HepG2 (cell line): ENCODE measurements around the gene BMERB1. TPM values are rescaled to one million over a fixed set of nuclear protein-coding genes. Genes with fewer than 3 reads are reported as not detected.
"Not testable (repeated sequence)": the region's sequence is repeated elsewhere in the genome, so short reads cannot be mapped to it uniquely, and the experiment has no call there.

Source experiments
- ATAC-seq: fragments of 200-7000 bp; cut with Tn5 transposase; 3 replicates; pipeline ENCODE4 v1.9.1; 2020; ENCODE audit warnings: mild to moderate bottlenecking, moderate library complexity
- BruUV-seq: library from RNA; stranded (reverse); fragments of 400-500 nt; replicated peaks from 2 replicates; lab custom pipeline; 2021; lab: Mats Ljungman, UMichigan
- CTCF ChIA-PET: fragments of 300-600 bp; formaldehyde crosslinking; extraction: SDS; loops from one replicate; lab custom pipeline; 2021; ENCODE audit warnings: low total read pairs, inconsistent platforms, low intra/inter-chr PET ratio; lab: Yijun Ruan, JAX
- POLR2A ChIA-PET: fragments of 350-600 bp; sonication (Branson Sonifier 250); formaldehyde crosslinking; loops from one replicate; lab custom pipeline; 2020; ENCODE audit warnings: antibody characterized with exemption, inconsistent platforms; lab: Yijun Ruan, JAX
- DNase-seq: peaks from one replicate; pipeline ENCODE4 v3.0.0-alpha.2; 2015; ENCODE audit warnings: low spot score
- FAIRE-seq: peaks from 3 replicates; lab custom pipeline; 2011; peaks lifted over from hg19 to GRCh38; lab: Jason Lieb, UNC
- H2AFZ ChIP-seq: one replicate; pipeline ENCODE4 v1.6.1; 2011; ENCODE audit warnings: low read length, inconsistent platforms
- H3K27ac ChIP-seq: fragments of 300-600 bp; 3 replicates; pipeline ENCODE4 v1.8.0; 2011; ENCODE audit warnings: mixed run types, mild to moderate bottlenecking, mixed read lengths, low read length, inconsistent platforms; ENCODE audit not compliant: insufficient read depth; ENCODE audit errors: extremely low read length
- H3K27me3 ChIP-seq, 2 experiments: fragments of 200-600 bp in 1 of 2; 2 replicates in 1 of 2; 3 replicates in 1 of 2; pipeline versions ENCODE4 v1.6.0 to v1.8.0; 2011; ENCODE audit warnings: low read length in 2 of 2, mild to moderate bottlenecking in 2 of 2, moderate library complexity in 2 of 2, inconsistent platforms in 1 of 2; ENCODE audit not compliant: insufficient read depth in 2 of 2, control insufficient read depth in 1 of 2
- H3K36me3 ChIP-seq, 2 experiments: fragments of 200-600 bp in 1 of 2; replicated peaks in 1 of 2; 2 replicates in 1 of 2; 3 replicates in 1 of 2; pipeline versions ENCODE4 v1.5.1 to v1.8.0; 2011; ENCODE audit warnings: low read length in 2 of 2, inconsistent platforms in 1 of 2; ENCODE audit not compliant: insufficient read depth in 2 of 2, control insufficient read depth in 1 of 2
- H3K4me1 ChIP-seq: 2 replicates; pipeline ENCODE4 v1.5.1; 2012; ENCODE audit warnings: low read length, inconsistent platforms; ENCODE audit not compliant: insufficient read depth
- H3K4me2 ChIP-seq: 2 replicates; pipeline ENCODE4 v1.6.0; 2011; ENCODE audit warnings: low read depth, low read length, inconsistent platforms
- H3K4me3 ChIP-seq, 3 experiments: fragments of 200-600 bp in 1 of 3; sonication (generic), shearing (Covaris generic) in 1 of 3; replicated peaks in 1 of 3; 2 replicates each; pipeline ENCODE4 v1.5.1; 2011 to 2016; ENCODE audit warnings: low read length in 3 of 3, inconsistent platforms in 2 of 3, low read depth in 2 of 3, mild to moderate bottlenecking in 2 of 3, control low read depth in 1 of 3, mixed read lengths in 1 of 3; ENCODE audit not compliant: insufficient read depth in 1 of 3
- H3K79me2 ChIP-seq: one replicate; pipeline ENCODE4 v1.6.1; 2011; ENCODE audit warnings: low read length, inconsistent platforms; ENCODE audit not compliant: insufficient read depth
- H3K9ac ChIP-seq: 2 replicates; pipeline ENCODE4 v1.6.0; 2011; ENCODE audit warnings: mild to moderate bottlenecking, low read depth, low read length, inconsistent platforms; ENCODE audit not compliant: insufficient read depth
- H3K9me3 ChIP-seq: 2 replicates; pipeline ENCODE4 v1.5.1; 2012; ENCODE audit warnings: mild to moderate bottlenecking, low read length
- H4K20me1 ChIP-seq: 2 replicates; pipeline ENCODE4 v1.6.0; 2011; ENCODE audit warnings: inconsistent platforms, mild to moderate bottlenecking, low read length, moderate library complexity; ENCODE audit not compliant: insufficient read depth
- CBX5 ChIP-seq: sonication (generic); formaldehyde crosslinking; IDR thresholded peaks from 2 replicates; pipeline ENCODE4 v1.4.0; 2020; ENCODE audit warnings: missing genetic modification reagents, borderline replicate concordance
- CEBPB ChIP-seq: IDR thresholded peaks from 2 replicates; pipeline ENCODE4 v1.6.1; 2011; ENCODE audit warnings: low read depth, low read length, improper control_type of control experiment, borderline replicate concordance
- EP300 ChIP-seq, 3 experiments: sonication (generic) in 1 of 3; formaldehyde crosslinking in 1 of 3; IDR thresholded peaks; 2 replicates each; pipeline versions ENCODE4 v1.5.1 to v1.6.1; 2011 to 2020; ENCODE audit warnings: low read depth in 2 of 3, low read length in 2 of 3, borderline replicate concordance in 1 of 3, improper control_type of control experiment in 1 of 3, mild to moderate bottlenecking in 1 of 3, missing genetic modification reagents in 1 of 3, moderate library complexity in 1 of 3
- HNRNPL ChIP-seq: fragments of 200-400 bp; formaldehyde crosslinking; IDR thresholded peaks from 2 replicates; pipeline ENCODE4 v1.6.1; 2017; ENCODE audit warnings: mild to moderate bottlenecking, low read depth, low read length
- IKZF1 ChIP-seq: fragments of 450-650 bp; IDR thresholded peaks from 2 replicates; pipeline ENCODE4 v1.7.1; 2016
- NCOA2 ChIP-seq: sonication (generic); formaldehyde crosslinking; IDR thresholded peaks from 2 replicates; pipeline ENCODE4 v1.8.0; 2022; ENCODE audit warnings: inconsistent platforms
- NPAS2 ChIP-seq: sonication (generic); formaldehyde crosslinking; IDR thresholded peaks from 2 replicates; pipeline ENCODE4 v1.8.0; 2022; ENCODE audit warnings: mild to moderate bottlenecking, missing genetic modification reagents, borderline replicate concordance
- SMC3 ChIP-seq: IDR thresholded peaks from 2 replicates; pipeline ENCODE4 v1.6.1; 2011; ENCODE audit warnings: low read length, improper control_type of control experiment
- TAF15 ChIP-seq: fragments of 200-400 bp; formaldehyde crosslinking; IDR thresholded peaks from one replicate; pipeline ENCODE4 v1.6.1; 2018; ENCODE audit warnings: mild to moderate bottlenecking, low read depth, low read length; ENCODE audit not compliant: poor library complexity, severe bottlenecking
- TEAD3 ChIP-seq: optimal IDR thresholded peaks from 2 replicates; pipeline ENCODE3; 2016; ENCODE audit warnings: borderline replicate concordance
- TERF1 ChIP-seq: sonication (generic); formaldehyde crosslinking; IDR thresholded peaks from 2 replicates; pipeline ENCODE4 v1.8.0; 2022; ENCODE audit warnings: mild to moderate bottlenecking, missing genetic modification reagents, moderate library complexity
- ZBTB20 ChIP-seq: sonication (generic); formaldehyde crosslinking; IDR thresholded peaks from 2 replicates; pipeline ENCODE4 v1.8.1; 2023; ENCODE audit warnings: missing genetic modification reagents, low read depth, mild to moderate bottlenecking, borderline replicate concordance
- ZBTB43 ChIP-seq: sonication (generic); formaldehyde crosslinking; conservative IDR thresholded peaks from 2 replicates; pipeline ENCODE4 v1.4.0; 2020; ENCODE audit warnings: missing genetic modification reagents
- ZNF460 ChIP-seq: sonication (generic); formaldehyde crosslinking; IDR thresholded peaks from 2 replicates; pipeline ENCODE4 v1.5.1; 2020; ENCODE audit warnings: missing genetic modification reagents, mild to moderate bottlenecking, borderline replicate concordance
- ZNF552 ChIP-seq: sonication (generic); formaldehyde crosslinking; IDR thresholded peaks from 2 replicates; pipeline ENCODE4 v1.9.0; 2022; ENCODE audit warnings: missing genetic modification reagents, mild to moderate bottlenecking, borderline replicate concordance
- ZNF558 ChIP-seq: sonication (generic); formaldehyde crosslinking; IDR thresholded peaks from 2 replicates; pipeline ENCODE4 v1.9.0; 2022; ENCODE audit warnings: mild to moderate bottlenecking, missing genetic modification reagents, borderline replicate concordance
- WGBS: methylation state at CpG from one replicate; pipeline ENCODE4 v1.1.6; 2017; ENCODE audit warnings: low lambda C conversion rate; 5-methylcytosine and 5-hydroxymethylcytosine counted together
- in situ Hi-C: cut with HindIII; loops from 2 replicates; pipeline ENCODE4 v1.10.0; 2017; ENCODE audit warnings: low pct_unique_long_range_greater_than_20kb; ENCODE audit not compliant: extremely low pct_ligation_motif_present
- intact Hi-C: fragments of 100-400 bp; cut with micrococcal nuclease; formaldehyde crosslinking; loops from one replicate; pipeline ENCODE4 v1.10.0; 2022; ENCODE audit not compliant: unreplicated experiment
- polyA plus RNA-seq, 8 experiments: library from polyadenylated mRNA; depleted of rRNA in 3 of 8; stranded (reverse) in 7 of 8; unstranded in 1 of 8; fragments of >200 nt; fragmentation: Illumina TruSeq in 4 of 8; extraction: Trizol in 4 of 8; gene quantifications; 2 replicates each; pipeline versions ENCODE4 v1.2.1 to v1.2.3, GENCODE V29; 2011 to 2016; ENCODE audit warnings: low read depth in 4 of 8, missing spikeins in 1 of 8, mixed read lengths in 1 of 8; ENCODE audit not compliant: insufficient read depth in 1 of 8
- total RNA-seq, 5 experiments: library from RNA; depleted of rRNA; stranded (reverse); fragments of >200 nt; fragmentation: Illumina TruSeq; extraction: Trizol; gene quantifications; 2 replicates each; pipeline ENCODE4 v1.2.3, GENCODE V29; 2016; ENCODE audit warnings: low read depth in 1 of 5

BMERB1 gene
- total and polyA plus RNA-seq, 2 of the 13 experiments (the other 11 are each of a cell fraction or from before 2014, with no cell fraction given) = 1.4 TPM

DNA sequence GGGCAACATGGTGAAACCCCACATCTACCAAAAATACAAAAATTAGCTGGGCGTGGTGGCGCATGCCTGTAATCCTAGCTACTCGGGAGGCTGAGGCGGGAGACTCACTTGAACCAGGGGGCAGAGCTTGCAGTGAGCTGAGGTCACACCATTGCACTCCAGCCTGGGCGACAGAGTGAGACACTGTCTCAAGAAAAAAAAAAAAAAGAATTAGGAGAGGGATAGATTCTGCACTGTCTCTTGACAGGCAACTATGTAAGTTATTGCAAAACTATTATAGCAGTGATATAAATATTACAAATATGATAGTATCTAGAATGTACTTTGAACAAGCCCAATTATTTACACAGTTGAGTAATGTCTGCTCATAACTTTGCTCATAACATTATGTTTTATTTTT is 7.8 kb downstream of the BMERB1 start:
- 72% methylated on average over 5 of the region's 5 CpGs for WGBS
- H3K36me3 ChIP-seq, DNase-seq, H2AFZ ChIP-seq, H3K4me2 ChIP-seq, H3K27me3 ChIP-seq, FAIRE-seq, H4K20me1 ChIP-seq, H3K9me3 ChIP-seq, BruUV-seq, in situ Hi-C loops, H3K4me3 ChIP-seq, POLR2A ChIA-PET, intact Hi-C loops, H3K27ac ChIP-seq, CTCF ChIA-PET, H3K9ac ChIP-seq, H3K79me2 ChIP-seq, ATAC-seq: not testable (repeated sequence)
- H3K4me1 ChIP-seq = peaks cover 48% of the 10 kb centered on the region
- TF ChIP-seq ZNF460 (CRISPR knock-in tag) (peak; percentile 52; the same call in 1 of the 2 replicates), CEBPB (peak; percentile 2; the same call in 1 of the 2 replicates)

DNA sequence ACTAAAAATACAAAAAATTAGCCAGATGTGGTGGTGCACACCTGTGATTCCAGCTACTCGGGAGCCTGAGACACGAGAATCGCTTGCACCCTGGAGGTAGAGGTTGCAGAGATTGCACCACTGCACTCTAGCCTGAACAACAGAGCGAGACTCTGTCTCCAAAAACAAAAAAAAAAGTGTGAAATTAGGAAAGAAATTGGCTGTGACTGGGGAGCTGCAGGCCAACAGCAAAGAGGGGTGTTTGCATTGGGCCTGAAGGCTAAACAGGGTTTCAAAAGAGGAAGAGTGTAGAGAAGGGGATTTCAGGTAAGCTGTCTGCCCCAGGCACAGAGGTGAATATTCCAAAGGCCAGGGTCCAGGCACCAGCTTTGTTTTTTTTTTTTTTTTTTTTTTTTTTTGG is 9.4 kb downstream of the BMERB1 start:
- ATAC-seq = peak; percentile 84
- DNase-seq = peak; percentile 46
- Histone ChIP-seq H4K20me1 (no peaks in the 10 kb centered on the region), H3K4me2 (0 out of 2 replicates have a peak overlapping the region, but pooled peaks have one; percentile 10), H3K9ac (no peak overlapping the region), H2AFZ (no peak overlapping the region), H3K9me3 (no peaks in the 10 kb centered on the region), H3K27ac (peak overlapping the region; percentile 17), H3K4me3 (no peak overlapping the region), H3K79me2 (no peaks in the 10 kb centered on the region), H3K27me3 (no peaks in the 10 kb centered on the region), H3K4me1 (peaks cover 38% of the 10 kb centered on the region), H3K36me3 (no peaks in the 10 kb centered on the region)
- intact Hi-C loops (no loop called here), in situ Hi-C loops (no loop called here)
- POLR2A ChIA-PET = no interaction called here
- CTCF ChIA-PET = no interaction called here
- FAIRE-seq = peak; percentile 58
- no TSS peak for BruUV-seq
- WGBS = 5% methylated on average over 4 of the region's 4 CpGs
- TF ChIP-seq ZNF460 (CRISPR knock-in tag) (peak; percentile 93), ZNF558 (CRISPR knock-in tag) (peak; percentile 23; the same call in 1 of the 2 replicates), CBX5 (CRISPR knock-in tag) (no peak), HNRNPL (no peak), NPAS2 (CRISPR knock-in tag) (no peak), ZBTB20 (CRISPR knock-in tag) (no peak), EP300 (IDR thresholded peaks at IDR 0.05; ENCODE audit: low read depth in 2 of 2, low read length in 2 of 2) (peak in 1 of 2 experiments; percentile 32; a peak in 1 of 4 replicates), EP300 (CRISPR knock-in tag; IDR thresholded peaks at IDR 0.05; ENCODE audit: borderline replicate concordance) (no peak), NCOA2 (CRISPR knock-in tag) (no peak), TAF15 (no peak), TEAD3 (CRISPR knock-in tag) (no peak), TERF1 (CRISPR knock-in tag) (no peak), ZBTB43 (CRISPR knock-in tag) (no peak), ZNF552 (CRISPR knock-in tag) (no peak), SMC3 (0 out of 2 replicates have a peak, but pooled peaks have one; percentile 3), IKZF1 (no peak)
